Fibroblast of upper back skin (primary cell): ENCODE results near the gene BANK1.

Experiments
- DNase-seq: peaks from one replicate; pipeline ENCODE4 v3.0.0-alpha.2; 2013

Gene BANK1

GRCh38 chr4:101790521-101791181 is at the start of gene BANK1:
TSS of gene BANK1 (plus strand) at chr4:101790730. CDS start at chr4:101790881, 151 bp downstream.
- DNase-seq: peak; percentile 32

GRCh38 chr4:101753721-101754120 is 36.8 kb upstream of the BANK1 start:
- DNase-seq: peak; percentile 86

GRCh38 chr4:101756181-101756580 is 34.3 kb upstream of the BANK1 start:
- DNase-seq: no peak

GRCh38 chr4:101761405-101761804 is 29.1 kb upstream of the BANK1 start:
- DNase-seq: no peak

- peak; percentile 31 for DNase-seq
Observed at GRCh38 chr4:101762025-101762424, 28.5 kb upstream of the BANK1 start.

- no peak for DNase-seq
Observed at GRCh38 chr4:101762534-101762933, 28.0 kb upstream of the BANK1 start.

GRCh38 chr4:101763576-101763975 is 27.0 kb upstream of the BANK1 start:
- DNase-seq: no peak

- DNase-seq: peak; percentile 84
Observed at GRCh38 chr4:101774807-101775206, 15.7 kb upstream of the BANK1 start.

GRCh38 chr4:101777431-101777830 is 13.1 kb upstream of the BANK1 start:
- no peak for DNase-seq

- DNase-seq: no peak
Observed at GRCh38 chr4:101780284-101780683, 10.2 kb upstream of the BANK1 start.

GRCh38 chr4:101782546-101782945 is 8.0 kb upstream of the BANK1 start:
- no peak for DNase-seq

GRCh38 chr4:101784957-101785356 is 5.6 kb upstream of the BANK1 start:
- no peak for DNase-seq

- no peak for DNase-seq
Observed at GRCh38 chr4:101785486-101785885, 5.0 kb upstream of the BANK1 start.

- no peak for DNase-seq
Observed at GRCh38 chr4:101787701-101788316, 2.7 kb upstream of the BANK1 start.

- DNase-seq: no peak
Observed at GRCh38 chr4:101791182-101791558, 640 bp downstream of the BANK1 start.

- peak; percentile 47 for DNase-seq
Observed at GRCh38 chr4:101792056-101792590, 1.6 kb downstream of the BANK1 start.

GRCh38 chr4:101793397-101793796 is 2.9 kb downstream of the BANK1 start:
- DNase-seq: no peak

- peak; percentile 57 for DNase-seq
Observed at GRCh38 chr4:101794806-101795205, 4.3 kb downstream of the BANK1 start.

- DNase-seq: no peak
Observed at GRCh38 chr4:101795704-101796103, 5.2 kb downstream of the BANK1 start.

- no peak for DNase-seq
Observed at GRCh38 chr4:101801958-101802357, 11.4 kb downstream of the BANK1 start.

- DNase-seq: no peak
Observed at GRCh38 chr4:101806914-101807313, 16.4 kb downstream of the BANK1 start.

GRCh38 chr4:101807351-101807750 is 16.8 kb downstream of the BANK1 start:
- DNase-seq: no peak

GRCh38 chr4:101813604-101814003 is 23.1 kb downstream of the BANK1 start:
- no peak for DNase-seq

- DNase-seq: peak; percentile 88
Observed at GRCh38 chr4:101818362-101818761, 27.8 kb downstream of the BANK1 start.

GRCh38 chr4:101823864-101824263 is 33.3 kb downstream of the BANK1 start:
- DNase-seq: no peak
